ENCODE data around the gene JMJD1C.

Gene JMJD1C, protein sequence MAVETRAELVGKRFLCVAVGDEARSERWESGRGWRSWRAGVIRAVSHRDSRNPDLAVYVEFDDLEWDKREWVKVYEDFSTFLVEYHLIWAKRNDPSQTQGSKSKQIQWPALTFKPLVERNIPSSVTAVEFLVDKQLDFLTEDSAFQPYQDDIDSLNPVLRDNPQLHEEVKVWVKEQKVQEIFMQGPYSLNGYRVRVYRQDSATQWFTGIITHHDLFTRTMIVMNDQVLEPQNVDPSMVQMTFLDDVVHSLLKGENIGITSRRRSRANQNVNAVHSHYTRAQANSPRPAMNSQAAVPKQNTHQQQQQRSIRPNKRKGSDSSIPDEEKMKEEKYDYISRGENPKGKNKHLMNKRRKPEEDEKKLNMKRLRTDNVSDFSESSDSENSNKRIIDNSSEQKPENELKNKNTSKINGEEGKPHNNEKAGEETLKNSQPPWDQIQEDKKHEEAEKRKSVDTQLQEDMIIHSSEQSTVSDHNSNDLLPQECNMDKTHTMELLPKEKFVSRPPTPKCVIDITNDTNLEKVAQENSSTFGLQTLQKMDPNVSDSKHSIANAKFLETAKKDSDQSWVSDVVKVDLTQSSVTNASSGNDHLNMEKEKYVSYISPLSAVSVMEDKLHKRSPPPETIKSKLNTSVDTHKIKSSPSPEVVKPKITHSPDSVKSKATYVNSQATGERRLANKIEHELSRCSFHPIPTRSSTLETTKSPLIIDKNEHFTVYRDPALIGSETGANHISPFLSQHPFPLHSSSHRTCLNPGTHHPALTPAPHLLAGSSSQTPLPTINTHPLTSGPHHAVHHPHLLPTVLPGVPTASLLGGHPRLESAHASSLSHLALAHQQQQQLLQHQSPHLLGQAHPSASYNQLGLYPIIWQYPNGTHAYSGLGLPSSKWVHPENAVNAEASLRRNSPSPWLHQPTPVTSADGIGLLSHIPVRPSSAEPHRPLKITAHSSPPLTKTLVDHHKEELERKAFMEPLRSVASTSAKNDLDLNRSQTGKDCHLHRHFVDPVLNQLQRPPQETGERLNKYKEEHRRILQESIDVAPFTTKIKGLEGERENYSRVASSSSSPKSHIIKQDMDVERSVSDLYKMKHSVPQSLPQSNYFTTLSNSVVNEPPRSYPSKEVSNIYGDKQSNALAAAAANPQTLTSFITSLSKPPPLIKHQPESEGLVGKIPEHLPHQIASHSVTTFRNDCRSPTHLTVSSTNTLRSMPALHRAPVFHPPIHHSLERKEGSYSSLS (N-terminal part only)

DNA sequence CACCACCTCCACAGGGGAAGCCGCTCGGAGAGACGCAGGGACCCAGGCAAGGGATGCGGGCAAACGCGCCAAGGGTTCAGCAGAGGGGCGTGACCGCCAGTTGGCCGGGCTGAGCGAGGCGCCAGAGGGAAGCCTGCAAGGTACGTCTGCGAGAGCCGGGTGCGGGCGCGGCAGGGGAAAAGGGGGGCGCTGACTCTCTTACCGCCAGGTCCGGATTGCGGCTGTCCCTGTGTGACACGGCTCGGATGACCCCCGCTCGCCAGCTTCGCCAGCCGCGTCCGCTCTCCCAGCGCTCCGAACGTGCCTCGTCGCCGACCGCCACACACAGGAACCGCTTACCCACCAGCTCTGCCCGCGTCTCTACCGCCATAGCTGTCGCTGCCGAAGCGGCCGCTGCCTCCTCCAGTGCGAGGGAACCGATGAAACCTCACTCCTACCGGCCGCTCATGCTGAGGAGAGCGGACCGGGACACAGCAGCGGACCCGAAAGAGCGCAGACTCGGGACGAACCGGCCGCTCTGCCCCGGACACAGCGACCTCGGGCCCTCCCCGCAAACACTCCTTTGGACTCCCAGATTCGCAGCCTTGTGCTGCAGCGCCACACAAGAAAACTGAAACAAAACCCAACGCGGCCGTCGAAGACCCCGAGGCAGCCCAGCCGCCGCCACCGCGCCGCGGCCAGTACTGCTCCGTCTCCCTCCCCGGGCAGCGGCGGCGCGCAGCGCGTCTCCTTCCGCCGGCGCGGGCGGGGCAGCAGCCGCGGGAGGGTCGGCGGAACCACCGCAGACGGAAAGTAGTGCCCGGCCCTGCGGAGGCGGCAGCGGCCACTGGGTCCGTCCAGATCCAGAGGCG lies at the start of gene JMJD1C:
Gene JMJD1C, minus strand, starts transcription at position 685 of the 851 bp plus-strand sequence. Its CDS starts 315 bp downstream, at position 370.
- Histone ChIP-seq H3K36me3 (ENCODE audit: control insufficient read depth in 2 of 2, insufficient read depth in 1 of 2, low read length in 2 of 2) (no peaks in the 10 kb centered on the region), H3K4me3 (ENCODE audit: low read depth, low read length) (peak within 1 kb of the TSS; percentile 98), H3K4me1 (ENCODE audit: control insufficient read depth, insufficient read depth, low read length) (peaks cover 5% of the 10 kb centered on the region; the same call in 1 of the 2 replicates), H3K9me3 (ENCODE audit: control insufficient read depth, insufficient read depth, low read depth, low read length) (no peaks in the 10 kb centered on the region), H3K27ac (ENCODE audit: extremely low read depth, low read depth, low read length) (peak within 1 kb of the TSS; percentile 95)
- ChIA-PET POLR2A (interaction anchor here (0.7 to 3.6 kb wide), 6 partner anchors 50 to 198 kb away, joined by 3 to 26 read pairs (median 4); partner anchors contain the start of gene REEP3), CTCF (interaction anchor here (0.5 to 1.8 kb wide), 7 partner anchors 32 to 299 kb away, joined by 3 to 7 read pairs (median 5); no protein-coding TSS in a partner anchor)
- TF ChIP-seq, protein P1, sequence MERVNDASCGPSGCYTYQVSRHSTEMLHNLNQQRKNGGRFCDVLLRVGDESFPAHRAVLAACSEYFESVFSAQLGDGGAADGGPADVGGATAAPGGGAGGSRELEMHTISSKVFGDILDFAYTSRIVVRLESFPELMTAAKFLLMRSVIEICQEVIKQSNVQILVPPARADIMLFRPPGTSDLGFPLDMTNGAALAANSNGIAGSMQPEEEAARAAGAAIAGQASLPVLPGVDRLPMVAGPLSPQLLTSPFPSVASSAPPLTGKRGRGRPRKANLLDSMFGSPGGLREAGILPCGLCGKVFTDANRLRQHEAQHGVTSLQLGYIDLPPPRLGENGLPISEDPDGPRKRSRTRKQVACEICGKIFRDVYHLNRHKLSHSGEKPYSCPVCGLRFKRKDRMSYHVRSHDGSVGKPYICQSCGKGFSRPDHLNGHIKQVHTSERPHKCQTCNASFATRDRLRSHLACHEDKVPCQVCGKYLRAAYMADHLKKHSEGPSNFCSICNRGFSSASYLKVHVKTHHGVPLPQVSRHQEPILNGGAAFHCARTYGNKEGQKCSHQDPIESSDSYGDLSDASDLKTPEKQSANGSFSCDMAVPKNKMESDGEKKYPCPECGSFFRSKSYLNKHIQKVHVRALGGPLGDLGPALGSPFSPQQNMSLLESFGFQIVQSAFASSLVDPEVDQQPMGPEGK (tag by site-specific recombination; IDR thresholded peaks at IDR 0.05) = peak; percentile 71
- TF ChIP-seq ZNF157 (tag by site-specific recombination; IDR thresholded peaks at IDR 0.05) = no peak
- TF ChIP-seq ZNF610 (tag by site-specific recombination; IDR thresholded peaks at IDR 0.05; ENCODE audit: borderline replicate concordance) = no peak; the same call in 1 of the 2 replicates
- no peak for TF ChIP-seq ZNF266 (tag by site-specific recombination; IDR thresholded peaks at IDR 0.05; ENCODE audit: low read depth)
- peak; percentile 64; the same call in 1 of the 2 replicates for TF ChIP-seq ZBTB20 (tag by site-specific recombination; IDR thresholded peaks at IDR 0.05)
- TF ChIP-seq, protein P2, sequence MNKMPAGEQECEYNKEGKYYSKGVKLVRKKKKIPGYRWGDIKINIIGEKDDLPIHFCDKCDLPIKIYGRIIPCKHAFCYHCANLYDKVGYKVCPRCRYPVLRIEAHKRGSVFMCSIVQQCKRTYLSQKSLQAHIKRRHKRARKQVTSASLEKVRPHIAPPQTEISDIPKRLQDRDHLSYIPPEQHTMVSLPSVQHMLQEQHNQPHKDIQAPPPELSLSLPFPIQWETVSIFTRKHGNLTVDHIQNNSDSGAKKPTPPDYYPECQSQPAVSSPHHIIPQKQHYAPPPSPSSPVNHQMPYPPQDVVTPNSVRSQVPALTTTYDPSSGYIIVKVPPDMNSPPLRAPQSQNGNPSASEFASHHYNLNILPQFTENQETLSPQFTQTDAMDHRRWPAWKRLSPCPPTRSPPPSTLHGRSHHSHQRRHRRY (tag by site-specific recombination; IDR thresholded peaks at IDR 0.05) = no peak
- no peak; the same call in 1 of the 2 replicates for TF ChIP-seq TRIM28 (IDR thresholded peaks at IDR 0.05; ENCODE audit: borderline replicate concordance, low read length)
- no peak for TF ChIP-seq ZNF221 (tag by site-specific recombination; IDR thresholded peaks at IDR 0.05; ENCODE audit: borderline replicate concordance)
- peak; percentile 76; the same call in 1 of the 2 replicates for TF ChIP-seq KLF1 (tag by site-specific recombination; IDR thresholded peaks at IDR 0.05)
- no peak for TF ChIP-seq GFI1B (tag by site-specific recombination; IDR thresholded peaks at IDR 0.05)
- TF ChIP-seq, protein P3, sequence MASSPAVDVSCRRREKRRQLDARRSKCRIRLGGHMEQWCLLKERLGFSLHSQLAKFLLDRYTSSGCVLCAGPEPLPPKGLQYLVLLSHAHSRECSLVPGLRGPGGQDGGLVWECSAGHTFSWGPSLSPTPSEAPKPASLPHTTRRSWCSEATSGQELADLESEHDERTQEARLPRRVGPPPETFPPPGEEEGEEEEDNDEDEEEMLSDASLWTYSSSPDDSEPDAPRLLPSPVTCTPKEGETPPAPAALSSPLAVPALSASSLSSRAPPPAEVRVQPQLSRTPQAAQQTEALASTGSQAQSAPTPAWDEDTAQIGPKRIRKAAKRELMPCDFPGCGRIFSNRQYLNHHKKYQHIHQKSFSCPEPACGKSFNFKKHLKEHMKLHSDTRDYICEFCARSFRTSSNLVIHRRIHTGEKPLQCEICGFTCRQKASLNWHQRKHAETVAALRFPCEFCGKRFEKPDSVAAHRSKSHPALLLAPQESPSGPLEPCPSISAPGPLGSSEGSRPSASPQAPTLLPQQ (tag by site-specific recombination; IDR thresholded peaks at IDR 0.05) = peak; percentile 52
- no peak for TF ChIP-seq ZNF558 (tag by site-specific recombination; IDR thresholded peaks at IDR 0.05)
- TF ChIP-seq, protein P4, sequence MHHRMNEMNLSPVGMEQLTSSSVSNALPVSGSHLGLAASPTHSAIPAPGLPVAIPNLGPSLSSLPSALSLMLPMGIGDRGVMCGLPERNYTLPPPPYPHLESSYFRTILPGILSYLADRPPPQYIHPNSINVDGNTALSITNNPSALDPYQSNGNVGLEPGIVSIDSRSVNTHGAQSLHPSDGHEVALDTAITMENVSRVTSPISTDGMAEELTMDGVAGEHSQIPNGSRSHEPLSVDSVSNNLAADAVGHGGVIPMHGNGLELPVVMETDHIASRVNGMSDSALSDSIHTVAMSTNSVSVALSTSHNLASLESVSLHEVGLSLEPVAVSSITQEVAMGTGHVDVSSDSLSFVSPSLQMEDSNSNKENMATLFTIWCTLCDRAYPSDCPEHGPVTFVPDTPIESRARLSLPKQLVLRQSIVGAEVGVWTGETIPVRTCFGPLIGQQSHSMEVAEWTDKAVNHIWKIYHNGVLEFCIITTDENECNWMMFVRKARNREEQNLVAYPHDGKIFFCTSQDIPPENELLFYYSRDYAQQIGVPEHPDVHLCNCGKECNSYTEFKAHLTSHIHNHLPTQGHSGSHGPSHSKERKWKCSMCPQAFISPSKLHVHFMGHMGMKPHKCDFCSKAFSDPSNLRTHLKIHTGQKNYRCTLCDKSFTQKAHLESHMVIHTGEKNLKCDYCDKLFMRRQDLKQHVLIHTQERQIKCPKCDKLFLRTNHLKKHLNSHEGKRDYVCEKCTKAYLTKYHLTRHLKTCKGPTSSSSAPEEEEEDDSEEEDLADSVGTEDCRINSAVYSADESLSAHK (tag by site-specific recombination; IDR thresholded peaks at IDR 0.05) = no peak
- peak; percentile 62; the same call in 1 of the 2 replicates for TF ChIP-seq ZNF391 (tag by site-specific recombination; IDR thresholded peaks at IDR 0.05; ENCODE audit: borderline replicate concordance, low read depth)
- peak; percentile 64 for TF ChIP-seq GLIS2 (tag by site-specific recombination; IDR thresholded peaks at IDR 0.05)
- TF ChIP-seq ZNF426 (tag by site-specific recombination; IDR thresholded peaks at IDR 0.05) = no peak
- TF ChIP-seq ZNF335 (tag by site-specific recombination; conservative IDR thresholded peaks at IDR 0.05) = peak; percentile 91
- TF ChIP-seq ZNF132 (tag by site-specific recombination; IDR thresholded peaks at IDR 0.05; ENCODE audit: borderline replicate concordance) = no peak
- TF ChIP-seq, protein P5, sequence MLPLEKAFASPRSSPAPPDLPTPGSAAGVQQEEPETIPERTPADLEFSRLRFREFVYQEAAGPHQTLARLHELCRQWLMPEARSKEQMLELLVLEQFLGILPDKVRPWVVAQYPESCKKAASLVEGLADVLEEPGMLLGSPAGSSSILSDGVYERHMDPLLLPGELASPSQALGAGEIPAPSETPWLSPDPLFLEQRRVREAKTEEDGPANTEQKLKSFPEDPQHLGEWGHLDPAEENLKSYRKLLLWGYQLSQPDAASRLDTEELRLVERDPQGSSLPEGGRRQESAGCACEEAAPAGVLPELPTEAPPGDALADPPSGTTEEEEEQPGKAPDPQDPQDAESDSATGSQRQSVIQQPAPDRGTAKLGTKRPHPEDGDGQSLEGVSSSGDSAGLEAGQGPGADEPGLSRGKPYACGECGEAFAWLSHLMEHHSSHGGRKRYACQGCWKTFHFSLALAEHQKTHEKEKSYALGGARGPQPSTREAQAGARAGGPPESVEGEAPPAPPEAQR (tag by site-specific recombination; IDR thresholded peaks at IDR 0.05) = no peak
- TF ChIP-seq SETDB1 (IDR thresholded peaks at IDR 0.05; ENCODE audit: insufficient read length, low read length) = no peak
- TF ChIP-seq ZBTB7A (tag by site-specific recombination; IDR thresholded peaks at IDR 0.05; ENCODE audit: low read depth) = peak; percentile 46; the same call in 1 of the 2 replicates
- TF ChIP-seq MEIS1 (CRISPR knock-in tag; IDR thresholded peaks at IDR 0.05; ENCODE audit: borderline replicate concordance) = no peak
- peak; percentile 46; the same call in 1 of the 2 replicates for TF ChIP-seq OVOL3 (tag by site-specific recombination; IDR thresholded peaks at IDR 0.05)

Data from HEK293 (cell line).